IMR-90 (cell line): ENCODE data around the gene PEAK1. TPM values are rescaled to one million over a fixed set of nuclear protein-coding genes. Genes with fewer than 3 reads are reported as not detected.

ENCODE experiments used
- ATAC-seq: fragments of 200-7000 bp; cut with Tn5 transposase; 2 replicates; pipeline ENCODE4 v1.9.1; 2020; ENCODE audit warnings: low read depth, mild to moderate bottlenecking, moderate library complexity
- BruUV-seq: library from RNA; stranded (reverse); fragments of 400-500 nt; replicated peaks from 2 replicates; lab custom pipeline; 2021; lab: Mats Ljungman, UMichigan
- CTCF ChIA-PET: fragments of 300-600 bp; formaldehyde crosslinking; extraction: SDS; loops from one replicate; lab custom pipeline; 2021; ENCODE audit warnings: antibody characterized with exemption; lab: Yijun Ruan, JAX
- POLR2A ChIA-PET: fragments of 300-600 bp; sonication (Branson Sonifier 250); formaldehyde crosslinking; loops from one replicate; lab custom pipeline; 2022; ENCODE audit warnings: antibody characterized with exemption; ENCODE audit not compliant: unreplicated experiment; lab: Charles Lee
- DNase-seq: peaks from one replicate; pipeline ENCODE4 v3.0.0; 2013
- H2AFZ ChIP-seq: replicated peaks from 2 replicates; pipeline ENCODE3; 2013; ENCODE audit warnings: low read length, mild to moderate bottlenecking; ENCODE audit not compliant: poor library complexity
- H2AK5ac ChIP-seq: 2 replicates; pipeline ENCODE4 v1.6.1; 2013; ENCODE audit warnings: low read depth, low read length, inconsistent platforms
- H2AK9ac ChIP-seq: replicated peaks from 2 replicates; pipeline ENCODE3; 2013; ENCODE audit warnings: mild to moderate bottlenecking, low read depth, low read length, moderate library complexity; ENCODE audit not compliant: poor library complexity
- H2BK120ac ChIP-seq: 2 replicates; pipeline ENCODE4 v1.6.1; 2013; ENCODE audit warnings: low read depth, low read length, inconsistent platforms
- H2BK15ac ChIP-seq: 3 replicates; pipeline ENCODE4 v1.6.1; 2013; ENCODE audit warnings: low read depth, low read length, inconsistent platforms
- H2BK20ac ChIP-seq: 2 replicates; pipeline ENCODE4 v1.6.1; 2013; ENCODE audit warnings: low read depth, mild to moderate bottlenecking, inconsistent platforms, low read length, moderate library complexity
- H2BK5ac ChIP-seq: 2 replicates; pipeline ENCODE4 v1.6.1; 2013; ENCODE audit warnings: mild to moderate bottlenecking, low read depth, low read length, inconsistent platforms; ENCODE audit not compliant: poor library complexity, severe bottlenecking
- H3K14ac ChIP-seq: replicated peaks from 2 replicates; pipeline ENCODE4 v1.6.1; 2013; ENCODE audit warnings: low read depth, low read length, inconsistent platforms
- H3K18ac ChIP-seq: 2 replicates; pipeline ENCODE4 v1.6.1; 2013; ENCODE audit warnings: low read depth, low read length, control low read depth
- H3K23ac ChIP-seq: 2 replicates; pipeline ENCODE4 v1.6.1; 2013; ENCODE audit warnings: low read depth, low read length, inconsistent platforms
- H3K27ac ChIP-seq: 2 replicates; pipeline ENCODE4 v1.5.1; 2013; ENCODE audit warnings: mild to moderate bottlenecking, control low read depth, low read length; ENCODE audit not compliant: insufficient read depth
- H3K27me3 ChIP-seq: 2 replicates; pipeline ENCODE4 v1.6.1; 2013; ENCODE audit warnings: low read length; ENCODE audit not compliant: control insufficient read depth, insufficient read depth
- H3K36me3 ChIP-seq: 2 replicates; pipeline ENCODE4 v1.6.1; 2013; ENCODE audit warnings: low read length, mixed read lengths; ENCODE audit not compliant: control insufficient read depth, insufficient read depth
- H3K4ac ChIP-seq: 2 replicates; pipeline ENCODE4 v1.6.1; 2013; ENCODE audit warnings: low read depth, low read length, inconsistent platforms
- H3K4me1 ChIP-seq: 2 replicates; pipeline ENCODE4 v1.6.1; 2013; ENCODE audit warnings: low read length, mixed read lengths; ENCODE audit not compliant: control insufficient read depth, insufficient read depth
- H3K4me2 ChIP-seq: 2 replicates; pipeline ENCODE4 v1.6.1; 2013; ENCODE audit warnings: low read depth, mild to moderate bottlenecking, control low read depth, low read length, moderate library complexity
- H3K4me3 ChIP-seq: 2 replicates; pipeline ENCODE4 v1.5.1; 2013; ENCODE audit warnings: low read depth, mild to moderate bottlenecking, control low read depth, low read length, moderate library complexity; ENCODE audit not compliant: insufficient read depth
- H3K56ac ChIP-seq: 2 replicates; pipeline ENCODE4 v1.6.1; 2013; ENCODE audit warnings: low read length, inconsistent platforms; ENCODE audit not compliant: insufficient read depth; ENCODE audit errors: extremely low read depth
- H3K79me1 ChIP-seq, 2 experiments: 2 replicates each; pipeline ENCODE4 v1.6.1; 2013; ENCODE audit warnings: low read length in 2 of 2, inconsistent platforms in 1 of 2, low read depth in 1 of 2
- H3K9ac ChIP-seq: 2 replicates; pipeline ENCODE4 v1.6.1; 2013; ENCODE audit warnings: low read depth, low read length, control low read depth
- H3K9me1 ChIP-seq: 2 replicates; pipeline ENCODE4 v1.6.1; 2013; ENCODE audit warnings: low read length, inconsistent platforms; ENCODE audit not compliant: insufficient read depth
- H3K9me3 ChIP-seq: 2 replicates; pipeline ENCODE4 v1.6.1; 2013; ENCODE audit warnings: low read length; ENCODE audit not compliant: control insufficient read depth, insufficient read depth
- H4K20me1 ChIP-seq: 2 replicates; pipeline ENCODE4 v1.6.1; 2013; ENCODE audit warnings: low read length, inconsistent platforms; ENCODE audit not compliant: insufficient read depth
- H4K5ac ChIP-seq: 2 replicates; pipeline ENCODE4 v1.6.1; 2013; ENCODE audit warnings: mild to moderate bottlenecking, low read depth, low read length, control low read depth
- H4K8ac ChIP-seq, 2 experiments: 2 replicates each; pipeline ENCODE4 v1.6.1; 2013; ENCODE audit warnings: low read depth in 2 of 2, low read length in 2 of 2, control low read depth in 1 of 2, inconsistent platforms in 1 of 2
- H4K91ac ChIP-seq: 2 replicates; pipeline ENCODE4 v1.6.1; 2013; ENCODE audit warnings: low read depth, low read length, inconsistent platforms; ENCODE audit not compliant: insufficient read depth
- CEBPB ChIP-seq: IDR thresholded peaks from 2 replicates; pipeline ENCODE4 v1.6.1; 2012; ENCODE audit warnings: low read depth, low read length, improper control_type of control experiment
- CHD1 ChIP-seq: IDR thresholded peaks from 2 replicates; pipeline ENCODE4 v1.6.1; 2012; ENCODE audit warnings: low read depth, low read length, improper control_type of control experiment
- USF2 ChIP-seq: fragments of 150-350 bp; IDR thresholded peaks from 2 replicates; pipeline ENCODE4 v1.6.1; 2017; ENCODE audit warnings: mild to moderate bottlenecking, antibody characterized with exemption, low read length, low read depth
- whole genome bisulfite sequencing, 2 experiments: methylation state at CpG; one replicate each; pipeline versions ENCODE4 v1.1.5 to v1.1.7; 2013; ENCODE audit warnings: missing lambda C conversion rate in 2 of 2; ENCODE audit not compliant: insufficient read length in 1 of 2; ENCODE audit errors: extremely low coverage in 2 of 2; 5-methylcytosine and 5-hydroxymethylcytosine counted together
- dilution Hi-C: fragments of 300-500 bp; cut with HindIII; formaldehyde crosslinking; loops from one replicate; pipeline ENCODE4 v1.14.3; 2018; ENCODE audit warnings: low sequenced_read_pairs; ENCODE audit not compliant: unreplicated experiment
- in situ Hi-C: fragments of 300-500 bp; cut with MboI; formaldehyde crosslinking; loops from 3 replicates; pipeline ENCODE4 v1.14.3; 2019; ENCODE audit warnings: low sequenced_read_pairs, inconsistent platforms, mixed read lengths
- intact Hi-C: fragments of 100-400 bp; cut with micrococcal nuclease; formaldehyde crosslinking; loops from 2 replicates; pipeline ENCODE4 v1.10.0; 2022
- polyA plus RNA-seq, 3 experiments: library from polyadenylated mRNA; depleted of rRNA; stranded (reverse); fragments of >200 nt; gene quantifications; 2 replicates each; pipeline ENCODE4 v1.2.3, GENCODE V29; 2012; ENCODE audit warnings: low replicate concordance in 1 of 3
- total RNA-seq: library from RNA; depleted of rRNA; stranded (reverse); fragments of >200 nt; gene quantifications from 2 replicates; pipeline ENCODE4 v1.2.3, GENCODE V29; 2012

Gene PEAK1
- total and polyA plus RNA-seq, 2 of the 4 experiments (the other 2 are of a cell fraction), result 21.5 to 43.9 TPM

- H3K4me1 ChIP-seq, result peaks cover 12% of the 10 kb centered on the region
- BruUV-seq, result no TSS peak
- H3K9me3 ChIP-seq, result no peaks in the 10 kb centered on the region
- H3K4me2 ChIP-seq, result no peak overlapping the region
- dilution Hi-C loops, result no loop called here
- no peaks in the 10 kb centered on the region for H3K27me3 ChIP-seq
- H3K9me1 ChIP-seq, result peaks cover 10% of the 10 kb centered on the region; the same call in 1 of the 2 replicates
- in situ Hi-C loops, result no loop called here
- no peak overlapping the region for H2AK9ac ChIP-seq
- H4K5ac ChIP-seq, result no peak overlapping the region
- peaks cover 90% of the 10 kb centered on the region for H4K20me1 ChIP-seq
- no peak overlapping the region for H3K23ac ChIP-seq
- H3K4ac ChIP-seq, result no peak overlapping the region
- H3K27ac ChIP-seq, result no peak overlapping the region
- intact Hi-C loops, result no loop called here
- H3K9ac ChIP-seq, result no peak overlapping the region
- H2BK5ac ChIP-seq, result no peak overlapping the region
- WGBS, 2 experiments, result no CpG with 5 or more reads among the region's 2 CpGs
- H3K14ac ChIP-seq, result no peak overlapping the region
- H3K4me3 ChIP-seq, result no peak overlapping the region
- H3K79me1 ChIP-seq, result peaks cover 20 to 76% of the 10 kb centered on the region in 2 experiments
- DNase-seq (peak; percentile 16), ATAC-seq (no peak)
- no peak overlapping the region for H2BK20ac ChIP-seq
- no peak overlapping the region for H3K56ac ChIP-seq
- H2BK120ac ChIP-seq, result no peak overlapping the region
- POLR2A ChIA-PET, result no interaction called here
- TF ChIP-seq CHD1, result no peak
- TF ChIP-seq USF2, result no peak
- TF ChIP-seq CEBPB, result no peak
- H2AFZ ChIP-seq, result no peak overlapping the region
- no peak overlapping the region for H2BK15ac ChIP-seq
- no peaks in the 10 kb centered on the region for H3K36me3 ChIP-seq
- CTCF ChIA-PET, result no interaction called here
- H2AK5ac ChIP-seq, result no peak overlapping the region
- H4K8ac ChIP-seq, result no peak overlapping the region
- H3K18ac ChIP-seq, result no peak overlapping the region
- no peak overlapping the region for H4K91ac ChIP-seq
These were observed 32.4 kb downstream of the PEAK1 start for GRCh38 chr15:77387365-77388105.
